ENCODE measurements around the gene B4GALT5. TPM values are rescaled to one million over a fixed set of nuclear protein-coding genes. Genes with fewer than 3 reads are reported as not detected.

B4GALT5 gene
- total and polyA plus RNA-seq, 2 donors from 2014 or later, result 21.4 to 73.3 TPM

DNA sequence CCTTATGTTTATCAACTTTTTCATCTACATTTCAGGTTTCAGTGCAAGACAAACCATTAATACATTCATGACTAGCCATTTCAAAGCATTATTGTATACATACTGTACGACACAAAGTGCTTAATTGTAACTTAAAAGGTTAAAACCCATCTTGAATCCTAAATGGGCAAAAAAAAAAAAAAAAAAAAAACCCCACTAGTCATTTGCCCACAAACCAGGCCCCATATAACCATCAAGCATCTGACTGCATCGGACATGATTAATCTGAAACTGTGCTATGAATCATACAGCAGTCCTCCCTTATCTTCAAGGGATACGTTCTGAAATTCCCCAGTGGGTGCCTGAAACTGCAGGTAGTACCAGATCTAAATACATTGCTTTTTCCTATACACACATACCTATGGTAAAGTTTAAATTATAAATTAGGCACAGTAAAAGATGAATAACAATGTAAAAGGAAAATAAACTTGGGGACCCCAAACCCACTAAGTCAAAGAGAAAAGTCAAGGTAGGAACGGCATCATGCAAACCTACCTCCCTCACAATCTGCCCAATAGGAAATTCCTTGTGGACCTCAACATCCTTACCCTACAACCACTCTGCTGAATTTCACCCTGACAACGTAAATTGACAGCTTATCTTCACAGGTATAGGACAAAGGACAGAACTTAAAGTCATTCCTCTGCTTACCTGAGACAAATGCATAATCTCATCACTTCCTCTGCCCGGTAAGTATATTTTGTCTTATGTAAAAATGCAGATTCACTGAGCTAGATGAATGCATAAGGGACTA is 14.3 kb downstream of the B4GALT5 start:
- Histone ChIP-seq H3K4me3 (ENCODE audit: low read length in 3 of 3) (no peak overlapping the region), H3K27ac (ENCODE audit: low read depth in 2 of 2, low read length in 2 of 2) (no peak overlapping the region), H3K27me3 (ENCODE audit: control insufficient read depth, insufficient read depth, low read length) (no peaks in the 10 kb centered on the region), H3K9ac (ENCODE audit: low read length in 3 of 3) (no peak overlapping the region), H3K4me1 (ENCODE audit: control insufficient read depth in 2 of 3, insufficient read depth in 2 of 3, low read depth in 1 of 3, low read length in 3 of 3) (peaks cover 3 to 34% (median 18%) of the 10 kb centered on the region in 3 donors), H3K9me3 (ENCODE audit: control insufficient read depth in 2 of 3, insufficient read depth in 1 of 3, low read length in 3 of 3) (no peaks in the 10 kb centered on the region), H3K36me3 (ENCODE audit: control insufficient read depth in 2 of 3, insufficient read depth in 3 of 3, low read length in 3 of 3) (no peaks in the 10 kb centered on the region)
- DNase-seq (no peak), FAIRE-seq (no peak)
- intact Hi-C loops (cut with DNase I), result no loop called here
- TF ChIP-seq, protein P1, sequence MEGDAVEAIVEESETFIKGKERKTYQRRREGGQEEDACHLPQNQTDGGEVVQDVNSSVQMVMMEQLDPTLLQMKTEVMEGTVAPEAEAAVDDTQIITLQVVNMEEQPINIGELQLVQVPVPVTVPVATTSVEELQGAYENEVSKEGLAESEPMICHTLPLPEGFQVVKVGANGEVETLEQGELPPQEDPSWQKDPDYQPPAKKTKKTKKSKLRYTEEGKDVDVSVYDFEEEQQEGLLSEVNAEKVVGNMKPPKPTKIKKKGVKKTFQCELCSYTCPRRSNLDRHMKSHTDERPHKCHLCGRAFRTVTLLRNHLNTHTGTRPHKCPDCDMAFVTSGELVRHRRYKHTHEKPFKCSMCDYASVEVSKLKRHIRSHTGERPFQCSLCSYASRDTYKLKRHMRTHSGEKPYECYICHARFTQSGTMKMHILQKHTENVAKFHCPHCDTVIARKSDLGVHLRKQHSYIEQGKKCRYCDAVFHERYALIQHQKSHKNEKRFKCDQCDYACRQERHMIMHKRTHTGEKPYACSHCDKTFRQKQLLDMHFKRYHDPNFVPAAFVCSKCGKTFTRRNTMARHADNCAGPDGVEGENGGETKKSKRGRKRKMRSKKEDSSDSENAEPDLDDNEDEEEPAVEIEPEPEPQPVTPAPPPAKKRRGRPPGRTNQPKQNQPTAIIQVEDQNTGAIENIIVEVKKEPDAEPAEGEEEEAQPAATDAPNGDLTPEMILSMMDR (IDR thresholded peaks at IDR 0.05; ENCODE audit: borderline replicate concordance, extremely low read depth, insufficient read depth), result no peak

DNA sequence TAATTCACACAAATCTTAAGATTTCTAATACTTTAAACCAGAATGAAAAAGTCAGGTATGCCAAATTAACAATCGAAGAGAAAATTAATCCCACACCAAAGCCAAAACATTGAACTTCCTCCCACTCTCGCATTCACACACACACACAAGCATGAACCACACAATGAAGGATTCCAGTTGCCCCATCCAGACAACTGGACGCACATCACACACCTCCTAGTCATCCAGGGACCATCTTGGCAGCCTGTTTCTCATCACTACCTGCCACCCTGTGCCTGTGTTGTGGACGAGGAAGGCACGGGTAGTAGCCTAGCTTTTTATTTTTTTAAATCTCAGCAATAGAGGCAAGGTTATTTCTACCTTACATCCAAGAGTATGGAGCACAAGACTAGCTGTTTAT is 15.2 kb downstream of the B4GALT5 start:
- Histone ChIP-seq H3K4me3 (ENCODE audit: low read length in 3 of 3) (no peak overlapping the region), H3K4me1 (ENCODE audit: control insufficient read depth in 2 of 3, insufficient read depth in 2 of 3, low read depth in 1 of 3, low read length in 3 of 3) (peaks cover 3 to 43% (median 21%) of the 10 kb centered on the region in 3 donors), H3K36me3 (ENCODE audit: control insufficient read depth in 2 of 3, insufficient read depth in 3 of 3, low read length in 3 of 3) (no peaks in the 10 kb centered on the region), H3K27ac (ENCODE audit: low read depth in 2 of 2, low read length in 2 of 2) (no peak overlapping the region), H3K9me3 (ENCODE audit: control insufficient read depth in 2 of 3, insufficient read depth in 1 of 3, low read length in 3 of 3) (no peaks in the 10 kb centered on the region), H3K27me3 (ENCODE audit: control insufficient read depth, insufficient read depth, low read length) (no peaks in the 10 kb centered on the region), H3K9ac (ENCODE audit: low read length in 3 of 3) (no peak overlapping the region)
- intact Hi-C loops (cut with DNase I), result no loop called here
- FAIRE-seq (no peak), DNase-seq (no peak)
- TF ChIP-seq, protein P1 (IDR thresholded peaks at IDR 0.05; ENCODE audit: borderline replicate concordance, extremely low read depth, insufficient read depth), result no peak

DNA sequence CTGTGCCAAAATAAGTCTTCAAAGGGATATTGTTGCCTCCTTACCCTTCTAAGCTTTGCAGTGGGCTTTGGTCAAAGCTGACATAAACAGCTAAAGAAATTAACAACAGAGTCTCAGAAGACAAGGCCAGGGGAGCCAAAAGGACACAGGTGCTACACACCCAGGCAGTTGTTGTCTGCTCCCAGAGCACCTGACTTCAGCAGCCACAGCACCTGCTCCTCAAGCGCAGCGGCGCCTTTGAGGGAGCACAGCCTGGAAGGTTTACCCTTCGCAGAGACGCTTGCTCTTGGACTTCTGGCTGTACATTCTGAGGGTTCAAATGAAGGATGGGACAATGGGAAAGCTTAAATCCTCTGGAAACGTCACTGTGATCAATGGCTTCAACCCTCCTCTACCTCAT is 16.6 kb downstream of the B4GALT5 start:
- Histone ChIP-seq H3K36me3 (ENCODE audit: control insufficient read depth in 2 of 3, insufficient read depth in 3 of 3, low read length in 3 of 3) (no peaks in the 10 kb centered on the region), H3K27ac (ENCODE audit: low read depth in 2 of 2, low read length in 2 of 2) (peak overlapping the region; percentile 2 to 76), H3K27me3 (ENCODE audit: control insufficient read depth, insufficient read depth, low read length) (no peaks in the 10 kb centered on the region), H3K9ac (ENCODE audit: low read length in 3 of 3) (peak overlapping the region in 1 of 3 donors; percentile 52), H3K4me1 (ENCODE audit: control insufficient read depth in 2 of 3, insufficient read depth in 2 of 3, low read depth in 1 of 3, low read length in 3 of 3) (peaks cover 3 to 43% (median 21%) of the 10 kb centered on the region in 3 donors), H3K4me3 (ENCODE audit: low read length in 3 of 3) (no peak overlapping the region), H3K9me3 (ENCODE audit: control insufficient read depth in 2 of 3, insufficient read depth in 1 of 3, low read length in 3 of 3) (no peaks in the 10 kb centered on the region)
- no peak for DNase-seq
- intact Hi-C loops (cut with DNase I), result no loop called here
- TF ChIP-seq, protein P1 (IDR thresholded peaks at IDR 0.05; ENCODE audit: borderline replicate concordance, extremely low read depth, insufficient read depth), result no peak
- no peak for FAIRE-seq
